GM23338 (cell line): ENCODE results near the gene PRKCD.

Experiments
- CTCF ChIP-seq, 2 experiments: fragments of 200-600 bp in 1 of 2; sonication (generic) in 1 of 2; conservative IDR thresholded peaks; 2 replicates each; pipeline versions ENCODE4 v1.5.1 to v1.6.1; 2016 to 2017; ENCODE audit warnings: antibody characterized with exemption in 2 of 2, low read depth in 2 of 2, mild to moderate bottlenecking in 2 of 2, moderate library complexity in 1 of 2
- EZH2phosphoT487 ChIP-seq: fragments of 200-600 bp; sonication (generic); IDR thresholded peaks from one replicate; pipeline ENCODE4 v1.8.1; 2018; ENCODE audit warnings: antibody characterized with exemption; ENCODE audit not compliant: unreplicated experiment
- POLR2AphosphoS5 ChIP-seq: IDR thresholded peaks from 2 replicates; pipeline ENCODE4 v1.6.1; 2016; ENCODE audit warnings: antibody characterized with exemption, low read depth

- TF ChIP-seq CTCF (conservative IDR thresholded peaks at IDR 0.05; ENCODE audit: low read depth in 2 of 2) (no peak), POLR2AphosphoS5 (no peak), EZH2phosphoT487 (no peak)
These were observed 849 bp upstream of the PRKCD start for GRCh38 chr3:53160061-53160659.
